HEK293 (cell line): ENCODE data around the gene OBSCN.

Experiments
- CTCF ChIA-PET: fragments of 350-600 bp; formaldehyde crosslinking; extraction: SDS; loops from one replicate; lab custom pipeline; 2021; ENCODE audit warnings: antibody characterized with exemption; lab: Yijun Ruan, JAX
- POLR2A ChIA-PET: fragments of 300-600 bp; formaldehyde crosslinking; extraction: SDS; loops from one replicate; lab custom pipeline; 2020; ENCODE audit warnings: antibody characterized with exemption, inconsistent platforms; lab: Yijun Ruan, JAX
- H3K27ac ChIP-seq: fragments of 200-500 bp; sonication (Bioruptor generic); 2 replicates; pipeline ENCODE4 v1.5.1; 2014; ENCODE audit warnings: low read depth, low read length, control low read depth, inconsistent platforms; ENCODE audit errors: extremely low read depth
- H3K36me3 ChIP-seq, 2 experiments: fragments of 200-500 bp in 1 of 2; sonication (Bioruptor generic) in 1 of 2; 1 replicate in 1 of 2; 2 replicates in 1 of 2; pipeline ENCODE4 v1.5.1; 2014 to 2017; ENCODE audit warnings: inconsistent platforms in 2 of 2, low read length in 2 of 2; ENCODE audit not compliant: control insufficient read depth in 2 of 2, insufficient read depth in 1 of 2
- H3K4me1 ChIP-seq: fragments of 200-500 bp; sonication (Bioruptor generic); 2 replicates; pipeline ENCODE4 v1.5.1; 2014; ENCODE audit warnings: mild to moderate bottlenecking, low read length, inconsistent platforms; ENCODE audit not compliant: control insufficient read depth, insufficient read depth
- H3K4me3 ChIP-seq: 2 replicates; pipeline ENCODE4 v1.5.1; 2011; ENCODE audit warnings: low read depth, mild to moderate bottlenecking, control low read depth, low read length, moderate library complexity
- H3K9me3 ChIP-seq: fragments of 200-500 bp; sonication (Bioruptor generic); 2 replicates; pipeline ENCODE4 v1.5.1; 2014; ENCODE audit warnings: low read depth, low read length, inconsistent platforms; ENCODE audit not compliant: control insufficient read depth, insufficient read depth
- BCL6B ChIP-seq: fragments of 450-650 bp; formaldehyde crosslinking; IDR thresholded peaks from 2 replicates; pipeline ENCODE4 v1.5.1; 2017; ENCODE audit warnings: missing biosample characterization, missing genetic modification characterization
- EGR2 ChIP-seq: fragments of 450-650 bp; formaldehyde crosslinking; IDR thresholded peaks from 2 replicates; pipeline ENCODE4 v1.5.1; 2016; ENCODE audit warnings: low read depth, missing biosample characterization, missing genetic modification characterization
- GLIS1 ChIP-seq: fragments of 450-650 bp; formaldehyde crosslinking; IDR thresholded peaks from 2 replicates; pipeline ENCODE4 v1.5.1; 2016; ENCODE audit warnings: missing biosample characterization, missing genetic modification characterization
- KLF1 ChIP-seq: fragments of 450-650 bp; formaldehyde crosslinking; IDR thresholded peaks from 2 replicates; pipeline ENCODE4 v1.5.1; 2016; ENCODE audit warnings: missing biosample characterization, missing genetic modification characterization
- SETDB1 ChIP-seq: IDR thresholded peaks from one replicate; pipeline ENCODE4 v1.6.1; 2017; ENCODE audit warnings: mild to moderate bottlenecking, low read length, moderate library complexity, mixed read lengths; ENCODE audit not compliant: insufficient read length
- SP7 ChIP-seq: fragments of 450-650 bp; formaldehyde crosslinking; IDR thresholded peaks from 2 replicates; pipeline ENCODE4 v1.5.1; 2016; ENCODE audit warnings: missing biosample characterization, missing genetic modification characterization
- ZBTB44 ChIP-seq: fragments of 450-650 bp; IDR thresholded peaks from 2 replicates; pipeline ENCODE4 v1.5.1; 2018; ENCODE audit warnings: missing biosample characterization, mild to moderate bottlenecking, missing genetic modification characterization
- ZFP37 ChIP-seq: fragments of 450-650 bp; formaldehyde crosslinking; IDR thresholded peaks from 2 replicates; pipeline ENCODE4 v1.5.1; 2016; ENCODE audit warnings: missing biosample characterization, missing genetic modification characterization
- ZNF114 ChIP-seq: fragments of 450-650 bp; formaldehyde crosslinking; IDR thresholded peaks from 2 replicates; pipeline ENCODE4 v1.5.0; 2017; ENCODE audit warnings: missing biosample characterization, missing genetic modification characterization
- ZNF132 ChIP-seq: fragments of 450-650 bp; formaldehyde crosslinking; IDR thresholded peaks from 2 replicates; pipeline ENCODE4 v1.5.1; 2017; ENCODE audit warnings: missing biosample characterization, missing genetic modification characterization, borderline replicate concordance
- ZNF133 ChIP-seq: fragments of 450-650 bp; formaldehyde crosslinking; IDR thresholded peaks from 2 replicates; pipeline ENCODE4 v1.5.1; 2016; ENCODE audit warnings: missing biosample characterization, missing genetic modification characterization
- ZNF18 ChIP-seq: fragments of 450-650 bp; formaldehyde crosslinking; IDR thresholded peaks from 2 replicates; pipeline ENCODE4 v1.5.1; 2016; ENCODE audit warnings: missing biosample characterization, missing genetic modification characterization
- ZNF2 ChIP-seq: fragments of 450-650 bp; formaldehyde crosslinking; IDR thresholded peaks from 2 replicates; pipeline ENCODE4 v1.5.1; 2016; ENCODE audit warnings: missing biosample characterization, missing genetic modification characterization
- ZNF223 ChIP-seq: fragments of 450-650 bp; formaldehyde crosslinking; IDR thresholded peaks from 2 replicates; pipeline ENCODE4 v1.5.1; 2016; ENCODE audit warnings: missing biosample characterization, missing genetic modification characterization
- ZNF23 ChIP-seq: fragments of 450-650 bp; formaldehyde crosslinking; IDR thresholded peaks from 2 replicates; pipeline ENCODE4 v1.5.1; 2016; ENCODE audit warnings: missing biosample characterization, missing genetic modification characterization, borderline replicate concordance
- ZNF248 ChIP-seq: fragments of 450-650 bp; formaldehyde crosslinking; IDR thresholded peaks from 2 replicates; pipeline ENCODE4 v1.5.1; 2017; ENCODE audit warnings: missing biosample characterization, missing genetic modification characterization
- ZNF302 ChIP-seq: fragments of 450-650 bp; formaldehyde crosslinking; IDR thresholded peaks from 2 replicates; pipeline ENCODE4 v1.5.1; 2016; ENCODE audit warnings: missing biosample characterization, missing genetic modification characterization, low read depth
- ZNF394 ChIP-seq: fragments of 450-650 bp; formaldehyde crosslinking; IDR thresholded peaks from 2 replicates; pipeline ENCODE4 v1.5.1; 2016; ENCODE audit warnings: missing biosample characterization, missing genetic modification characterization, mild to moderate bottlenecking, moderate library complexity, borderline replicate concordance
- ZNF513 ChIP-seq: fragments of 450-650 bp; IDR thresholded peaks from 2 replicates; pipeline ENCODE4 v1.5.1; 2018; ENCODE audit warnings: missing biosample characterization, missing genetic modification characterization
- ZNF701 ChIP-seq: fragments of 450-650 bp; formaldehyde crosslinking; IDR thresholded peaks from 2 replicates; pipeline ENCODE4 v1.5.1; 2016; ENCODE audit warnings: missing biosample characterization, missing genetic modification characterization
- ZNF768 ChIP-seq: fragments of 450-650 bp; formaldehyde crosslinking; IDR thresholded peaks from 2 replicates; pipeline ENCODE4 v1.5.1; 2018; ENCODE audit warnings: missing biosample characterization, mild to moderate bottlenecking, missing genetic modification characterization
- ZNF777 ChIP-seq: fragments of 450-650 bp; formaldehyde crosslinking; IDR thresholded peaks from 2 replicates; pipeline ENCODE4 v1.5.1; 2017; ENCODE audit warnings: missing biosample characterization, missing genetic modification characterization, borderline replicate concordance
- ZNF837 ChIP-seq: fragments of 450-650 bp; formaldehyde crosslinking; IDR thresholded peaks from 2 replicates; pipeline ENCODE4 v1.5.1; 2016; ENCODE audit warnings: missing biosample characterization, missing genetic modification characterization
- ZNF843 ChIP-seq: fragments of 450-650 bp; formaldehyde crosslinking; IDR thresholded peaks from 2 replicates; pipeline ENCODE4 v1.5.1; 2016; ENCODE audit warnings: missing biosample characterization, missing genetic modification characterization
- ZSCAN18 ChIP-seq: fragments of 450-650 bp; formaldehyde crosslinking; IDR thresholded peaks from 2 replicates; pipeline ENCODE4 v1.5.1; 2016; ENCODE audit warnings: missing biosample characterization, missing genetic modification characterization

Gene OBSCN

GRCh38 chr1:228343191-228343661 lies 135.4 kb downstream of the OBSCN start:
- Histone ChIP-seq H3K4me1 (no peaks in the 10 kb centered on the region), H3K27ac (no peak overlapping the region), H3K36me3 (peaks cover 0 to 8% of the 10 kb centered on the region in 2 experiments; a peak in 1 of 3 replicates), H3K4me3 (no peak overlapping the region), H3K9me3 (no peaks in the 10 kb centered on the region)
- ChIA-PET CTCF (no interaction called here), POLR2A (interaction anchor here (1.2 kb wide), 1 partner anchor 63 kb away, joined by 3 read pairs; the partner anchor contains the start of gene TRIM11)
- no peak for TF ChIP-seq ZNF837 (tag by site-specific recombination)
- TF ChIP-seq ZNF18 (tag by site-specific recombination) = no peak
- TF ChIP-seq BCL6B (tag by site-specific recombination) = no peak
- TF ChIP-seq GLIS1 (tag by site-specific recombination) = no peak
- no peak for TF ChIP-seq ZNF132 (tag by site-specific recombination)
- TF ChIP-seq ZNF302 (tag by site-specific recombination) = no peak

- Histone ChIP-seq H3K27ac (no peak overlapping the region), H3K9me3 (no peaks in the 10 kb centered on the region), H3K4me1 (no peaks in the 10 kb centered on the region), H3K36me3 (no peaks in the 10 kb centered on the region), H3K4me3 (no peak overlapping the region)
- TF ChIP-seq ZNF23 (no peak), ZNF777 (tag by site-specific recombination) (no peak), ZNF513 (tag by site-specific recombination) (no peak), GLIS1 (tag by site-specific recombination) (peak; percentile 66), ZNF133 (tag by site-specific recombination) (no peak), ZNF843 (tag by site-specific recombination) (no peak), ZNF768 (tag by site-specific recombination) (no peak), SETDB1 (peak; percentile 22), EGR2 (tag by site-specific recombination) (no peak)
- POLR2A ChIA-PET = no interaction called here
- CTCF ChIA-PET = no interaction called here
Observed at GRCh38 chr1:228344631-228345072, 136.8 kb downstream of the OBSCN start.

- H3K36me3 ChIP-seq = no peaks in the 10 kb centered on the region
- no peaks in the 10 kb centered on the region for H3K4me1 ChIP-seq
- POLR2A ChIA-PET = no interaction called here
- no peak overlapping the region for H3K4me3 ChIP-seq
- H3K9me3 ChIP-seq = no peaks in the 10 kb centered on the region
- CTCF ChIA-PET = no interaction called here
- H3K27ac ChIP-seq = no peak overlapping the region
- TF ChIP-seq ZNF248 (tag by site-specific recombination) = no peak
- TF ChIP-seq ZNF394 (tag by site-specific recombination) = no peak
- no peak for TF ChIP-seq ZNF223
- TF ChIP-seq ZFP37 = no peak
- TF ChIP-seq ZNF114 = no peak
- no peak for TF ChIP-seq KLF1 (tag by site-specific recombination)
- no peak for TF ChIP-seq SP7
- no peak for TF ChIP-seq ZNF2 (tag by site-specific recombination)
- TF ChIP-seq ZBTB44 (tag by site-specific recombination) = no peak
- no peak for TF ChIP-seq ZSCAN18 (tag by site-specific recombination)
- TF ChIP-seq ZNF701 (tag by site-specific recombination) = no peak
Observed at GRCh38 chr1:228345201-228345930, 137.5 kb downstream of the OBSCN start.
